Prostate gland (tissue), 2 donors: ENCODE measurements around the gene DOCK10. TPM values are rescaled to one million over a fixed set of nuclear protein-coding genes. Genes with fewer than 3 reads are reported as not detected.

ENCODE experiments used
- DNase-seq: peaks from one replicate; pipeline ENCODE4 v3.0.0-alpha.2; 2019; ENCODE audit warnings: low spot score
- H3K27ac ChIP-seq, 2 donors: fragments of 200-600 bp; sonication (generic); 2 replicates each; pipeline ENCODE4 v1.5.1; 2017 to 2019
- H3K27me3 ChIP-seq: fragments of 200-600 bp; sonication (generic); replicated peaks from 2 replicates; pipeline ENCODE4 v1.5.1; 2019; ENCODE audit not compliant: insufficient read depth
- H3K36me3 ChIP-seq, 2 donors: fragments of 200-600 bp; sonication (generic); 1 replicate in 1 of 2; 2 replicates in 1 of 2; pipeline versions ENCODE4 v1.5.1 to v1.8.1; 2017 to 2019
- H3K4me1 ChIP-seq: fragments of 200-600 bp; sonication (generic); replicated peaks from 2 replicates; pipeline ENCODE4 v1.5.1; 2019
- H3K4me3 ChIP-seq, 2 donors: fragments of 200-600 bp; sonication (generic); 2 replicates each; pipeline ENCODE4 v1.5.1; 2017 to 2019
- H3K9me3 ChIP-seq: fragments of 200-600 bp; sonication (generic); 2 replicates; pipeline ENCODE4 v1.5.1; 2017
- POLR2A ChIP-seq: fragments of 450-650 bp; IDR thresholded peaks from one replicate; pipeline ENCODE4 v1.6.1; 2016; ENCODE audit warnings: antibody characterized with exemption, mild to moderate bottlenecking
- POLR2AphosphoS5 ChIP-seq: sonication (generic); formaldehyde crosslinking; IDR thresholded peaks from one replicate; pipeline ENCODE4 v1.6.1; 2017; ENCODE audit warnings: antibody characterized with exemption
- WGBS: methylation state at CpG from one replicate; pipeline ENCODE4 v1.1.5; 2018; 5-methylcytosine and 5-hydroxymethylcytosine counted together
- intact Hi-C: fragments of 100-400 bp; cut with DNase I; formaldehyde crosslinking; loops from one replicate; pipeline ENCODE4 v1.14.2; 2022
- total RNA-seq, 2 donors: library from RNA; depleted of rRNA; stranded (reverse); fragments of >200 nt; gene quantifications; one replicate each; pipeline ENCODE4 v1.1.0, GENCODE V29; 2016
- TF ChIP-seq, protein P1 (sequence below), 4 experiments: fragments of 200-600 bp in 2 of 4; fragments of 450-650 bp in 2 of 4; sonication (generic) in 2 of 4; IDR thresholded peaks; 1 replicate in 3 of 4; 2 replicates in 1 of 4; pipeline ENCODE4 v1.5.1; 2016 to 2019; ENCODE audit warnings: antibody characterized with exemption in 4 of 4, mild to moderate bottlenecking in 2 of 4, moderate library complexity in 2 of 4

DOCK10 gene
- total RNA-seq, 2 donors from 2014 or later, result 4.8 to 6.2 TPM

DNA sequence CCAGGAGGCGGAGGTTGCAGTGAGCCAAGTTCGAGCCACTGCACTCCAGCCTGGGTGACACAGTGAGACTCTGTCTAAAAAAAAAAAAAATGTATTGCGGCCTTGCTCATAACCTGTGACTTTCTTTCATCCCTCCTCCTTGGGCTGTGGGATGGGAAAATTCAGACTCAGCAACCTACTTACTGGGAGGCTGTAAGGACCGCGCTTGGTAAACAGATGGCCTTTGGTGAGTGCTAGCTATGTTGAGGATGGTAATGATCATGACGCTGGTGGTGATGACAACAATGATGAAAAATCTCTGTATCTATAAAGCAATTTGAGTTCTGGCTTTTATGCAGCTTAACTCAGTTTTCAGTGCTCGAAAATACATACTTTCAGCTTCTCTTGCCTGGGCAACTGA lies 261.4 kb downstream of the DOCK10 start:
- H3K36me3 ChIP-seq, result no peaks in the 10 kb centered on the region
- H3K9me3 ChIP-seq, result no peaks in the 10 kb centered on the region
- TF ChIP-seq POLR2A (no peak), POLR2AphosphoS5 (no peak)
- TF ChIP-seq, protein P1, sequence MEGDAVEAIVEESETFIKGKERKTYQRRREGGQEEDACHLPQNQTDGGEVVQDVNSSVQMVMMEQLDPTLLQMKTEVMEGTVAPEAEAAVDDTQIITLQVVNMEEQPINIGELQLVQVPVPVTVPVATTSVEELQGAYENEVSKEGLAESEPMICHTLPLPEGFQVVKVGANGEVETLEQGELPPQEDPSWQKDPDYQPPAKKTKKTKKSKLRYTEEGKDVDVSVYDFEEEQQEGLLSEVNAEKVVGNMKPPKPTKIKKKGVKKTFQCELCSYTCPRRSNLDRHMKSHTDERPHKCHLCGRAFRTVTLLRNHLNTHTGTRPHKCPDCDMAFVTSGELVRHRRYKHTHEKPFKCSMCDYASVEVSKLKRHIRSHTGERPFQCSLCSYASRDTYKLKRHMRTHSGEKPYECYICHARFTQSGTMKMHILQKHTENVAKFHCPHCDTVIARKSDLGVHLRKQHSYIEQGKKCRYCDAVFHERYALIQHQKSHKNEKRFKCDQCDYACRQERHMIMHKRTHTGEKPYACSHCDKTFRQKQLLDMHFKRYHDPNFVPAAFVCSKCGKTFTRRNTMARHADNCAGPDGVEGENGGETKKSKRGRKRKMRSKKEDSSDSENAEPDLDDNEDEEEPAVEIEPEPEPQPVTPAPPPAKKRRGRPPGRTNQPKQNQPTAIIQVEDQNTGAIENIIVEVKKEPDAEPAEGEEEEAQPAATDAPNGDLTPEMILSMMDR (IDR thresholded peaks at IDR 0.05), result no peak
- WGBS, result 91% methylated on average over 7 of the region's 7 CpGs
- H3K27ac ChIP-seq, result no peak overlapping the region
- no peaks in the 10 kb centered on the region for H3K4me1 ChIP-seq
- no peak for DNase-seq
- intact Hi-C loops, result no loop called here
- no peak overlapping the region for H3K4me3 ChIP-seq
- no peaks in the 10 kb centered on the region for H3K27me3 ChIP-seq

DNA sequence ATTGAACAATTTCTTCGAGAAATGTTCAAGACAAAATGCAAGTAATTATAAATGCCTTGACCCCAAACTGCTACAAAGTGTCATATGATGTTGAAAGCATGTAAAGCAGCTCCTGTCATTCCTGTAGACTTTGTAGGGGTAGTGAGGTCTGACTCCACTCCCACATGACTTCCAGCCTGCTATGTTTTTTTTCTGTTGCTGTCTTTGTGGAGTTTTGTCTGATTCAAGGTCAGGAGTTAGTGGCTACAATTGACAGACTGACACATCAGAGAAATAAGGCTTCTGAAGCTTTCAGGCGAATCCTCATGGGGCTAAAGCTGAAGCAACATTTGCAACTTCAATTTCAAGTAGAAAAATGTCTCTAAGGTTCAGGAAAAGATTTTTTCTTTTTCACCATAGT lies 262.2 kb downstream of the DOCK10 start:
- no peaks in the 10 kb centered on the region for H3K4me1 ChIP-seq
- TF ChIP-seq POLR2AphosphoS5, result no peak
- TF ChIP-seq, protein P1 (IDR thresholded peaks at IDR 0.05), result no peak
- no peak for DNase-seq
- H3K27me3 ChIP-seq, result no peaks in the 10 kb centered on the region
- H3K4me3 ChIP-seq, result no peak overlapping the region
- no peaks in the 10 kb centered on the region for H3K36me3 ChIP-seq
- WGBS, result 89% methylated on average over 2 of the region's 2 CpGs
- intact Hi-C loops, result no loop called here
- H3K9me3 ChIP-seq, result no peaks in the 10 kb centered on the region
- H3K27ac ChIP-seq, result no peak overlapping the region

DNA sequence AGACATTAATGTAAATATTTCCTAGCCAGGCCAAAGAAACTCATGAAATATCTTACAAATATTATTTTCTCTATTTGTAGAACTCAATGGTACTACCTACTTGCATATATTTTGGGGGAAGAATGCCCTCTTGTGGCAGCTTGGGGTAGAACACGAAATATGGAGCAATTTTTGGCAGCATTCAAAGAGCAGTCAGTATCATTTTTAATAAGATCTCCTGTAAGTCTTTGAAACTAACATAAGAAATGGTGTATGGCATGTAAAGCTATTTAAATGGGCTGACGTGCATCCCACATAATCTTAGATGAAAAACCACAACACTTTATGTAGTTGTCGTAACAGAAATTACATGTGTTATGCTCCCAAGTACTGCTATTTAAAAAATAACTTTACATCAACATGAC lies 263.8 kb downstream of the DOCK10 start:
- WGBS, result 40% methylated on average over 3 of the region's 3 CpGs
- peak; percentile 25 for DNase-seq
- no peaks in the 10 kb centered on the region for H3K9me3 ChIP-seq
- TF ChIP-seq POLR2AphosphoS5, result no peak
- TF ChIP-seq, protein P1 (IDR thresholded peaks at IDR 0.05), result peak; percentile 29 to 71 (median 56)
- no peak for TF ChIP-seq POLR2A
- no peaks in the 10 kb centered on the region for H3K4me1 ChIP-seq
- H3K36me3 ChIP-seq, result no peaks in the 10 kb centered on the region
- intact Hi-C loops, result loop anchor here (10.0 kb wide), 2 partner anchors 226 to 414 kb away; no protein-coding TSS in a partner anchor
- no peak overlapping the region for H3K27ac ChIP-seq
- H3K4me3 ChIP-seq, result no peak overlapping the region
- no peaks in the 10 kb centered on the region for H3K27me3 ChIP-seq

DNA sequence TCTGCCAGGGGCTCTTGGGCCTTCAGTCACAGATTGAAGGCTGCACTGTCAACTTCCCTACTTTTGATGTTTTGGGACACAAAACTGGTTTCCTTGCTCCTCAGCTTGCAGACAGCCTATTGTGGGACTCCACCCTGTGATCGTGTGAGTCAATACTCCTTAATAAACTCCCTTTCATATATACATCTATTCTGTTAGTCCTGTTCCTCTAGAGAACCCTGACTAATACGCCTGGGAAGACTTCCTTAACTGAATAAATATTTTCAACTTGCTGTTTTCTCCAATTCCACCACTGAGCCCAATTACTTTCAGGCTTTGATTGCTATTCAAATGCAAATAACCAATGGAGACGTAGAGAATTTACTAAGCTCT lies 264.7 kb downstream of the DOCK10 start:
- Histone ChIP-seq H3K9me3 (no peaks in the 10 kb centered on the region), H3K27me3 (no peaks in the 10 kb centered on the region), H3K27ac (no peak overlapping the region), H3K36me3 (no peaks in the 10 kb centered on the region), H3K4me1 (no peaks in the 10 kb centered on the region), H3K4me3 (no peak overlapping the region)
- no peak for DNase-seq
- intact Hi-C loops, result loop anchor here (10.0 kb wide), 2 partner anchors 227 to 413 kb away; no protein-coding TSS in a partner anchor
- TF ChIP-seq, protein P1 (IDR thresholded peaks at IDR 0.05), result no peak
- TF ChIP-seq POLR2AphosphoS5 (no peak), POLR2A (no peak)
- WGBS, result 84% methylated on average over 3 of the region's 3 CpGs

DNA sequence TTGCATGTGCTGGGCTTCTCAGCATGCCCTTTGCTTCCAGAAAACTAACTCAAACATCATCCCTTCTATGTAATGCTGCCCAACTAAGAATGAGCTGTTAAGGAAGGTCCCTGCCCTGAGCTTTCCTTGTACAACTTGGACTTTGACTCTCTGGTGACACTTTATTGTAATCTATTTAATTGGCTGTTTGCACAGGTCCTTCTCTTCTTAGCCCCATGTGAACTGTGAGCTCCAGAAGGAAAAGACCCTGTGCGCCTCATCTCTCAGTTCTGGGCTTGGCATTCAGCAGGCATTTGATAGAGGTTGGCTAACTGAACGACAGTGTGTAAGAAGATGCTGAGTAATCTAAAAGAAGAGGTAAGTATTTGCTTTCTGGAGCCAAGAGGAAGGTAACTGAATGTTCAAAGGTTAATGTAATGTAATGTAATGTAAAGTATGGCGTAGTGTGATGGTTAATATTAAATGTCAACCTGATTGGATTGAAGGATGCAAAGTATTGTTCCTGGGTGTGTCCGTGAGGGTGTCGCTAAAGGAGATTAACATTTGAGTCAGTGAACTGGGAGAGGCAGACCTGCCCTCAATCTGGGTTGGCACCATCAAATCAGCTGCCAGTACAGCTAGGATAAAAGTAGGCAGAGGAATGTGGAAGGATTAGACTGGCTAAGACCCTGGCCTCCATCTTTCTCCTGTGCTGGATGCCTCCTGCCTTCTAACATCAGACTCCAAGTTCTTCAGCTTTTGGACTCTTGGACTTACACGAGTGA lies 265.3 kb downstream of the DOCK10 start:
- Histone ChIP-seq H3K9me3 (no peaks in the 10 kb centered on the region), H3K4me1 (no peaks in the 10 kb centered on the region), H3K4me3 (no peak overlapping the region), H3K27ac (no peak overlapping the region), H3K27me3 (no peaks in the 10 kb centered on the region), H3K36me3 (no peaks in the 10 kb centered on the region)
- DNase-seq, result no peak
- no peak for TF ChIP-seq POLR2A
- no peak for TF ChIP-seq POLR2AphosphoS5
- TF ChIP-seq, protein P1 (IDR thresholded peaks at IDR 0.05), result no peak
- 86% methylated on average over 6 of the region's 6 CpGs for WGBS
- intact Hi-C loops, result loop anchor here (10.0 kb wide), 2 partner anchors 228 to 412 kb away; no protein-coding TSS in a partner anchor
